Ureter (tissue), 1 donor: ENCODE results near the gene MPND. TPM values are rescaled to one million over a fixed set of nuclear protein-coding genes. Genes with fewer than 3 reads are reported as not detected.

Experiments used
- DNase-seq: peaks from one replicate; pipeline ENCODE4 v3.0.0-alpha.2; 2020; ENCODE audit warnings: low spot score
- total RNA-seq: library from RNA; stranded (reverse); gene quantifications from one replicate; pipeline ENCODE4 v1.2.4, GENCODE V29; 2023
- donor health status: DM: yes; HTN: yes; CAD: no.

The MPND gene
- total RNA-seq, 1 donor from 2014 or later = 30.6 TPM

GRCh38 chr19:4376991-4377781 lies 33.8 kb downstream of the MPND start:
- peak; percentile 49 for DNase-seq

GRCh38 chr19:4378886-4379285 lies 35.5 kb downstream of the MPND start:
- DNase-seq = no peak

- no peak for DNase-seq
Observed at GRCh38 chr19:4379383-4380253, 36.3 kb downstream of the MPND start.

- DNase-seq = no peak
Observed at GRCh38 chr19:4380254-4380727, 36.9 kb downstream of the MPND start.

- no peak for DNase-seq
Observed at GRCh38 chr19:4385291-4386040, 42.1 kb downstream of the MPND start.

GRCh38 chr19:4386041-4386782 lies 42.9 kb downstream of the MPND start:
- no peak for DNase-seq

GRCh38 chr19:4388337-4389063 lies 45.1 kb downstream of the MPND start:
- DNase-seq = peak; percentile 76

- DNase-seq = no peak
Observed at GRCh38 chr19:4389064-4389375, 45.7 kb downstream of the MPND start.

- no peak for DNase-seq
Observed at GRCh38 chr19:4389511-4390016, 46.2 kb downstream of the MPND start.

GRCh38 chr19:4390017-4390566 lies 46.7 kb downstream of the MPND start:
- DNase-seq = no peak

GRCh38 chr19:4390567-4391305 lies 47.4 kb downstream of the MPND start:
- DNase-seq = no peak

GRCh38 chr19:4391306-4391693 lies 47.9 kb downstream of the MPND start:
- no peak for DNase-seq

- DNase-seq = no peak
Observed at GRCh38 chr19:4391701-4392483, 48.5 kb downstream of the MPND start.

- DNase-seq = no peak
Observed at GRCh38 chr19:4393947-4394590, 50.7 kb downstream of the MPND start.

- no peak for DNase-seq
Observed at GRCh38 chr19:4396949-4397783, 53.8 kb downstream of the MPND start.

- DNase-seq = no peak
Observed at GRCh38 chr19:4399812-4400134, 56.4 kb downstream of the MPND start.

GRCh38 chr19:4400135-4400936 lies 57.0 kb downstream of the MPND start, which contains the start of gene SH3GL1:
TSS of gene SH3GL1 (minus strand) at chr19:4400547. CDS start at chr19:4400368, 179 bp downstream.
- DNase-seq = peak; percentile 94
